HG03039 (cell line): ENCODE data around the gene CHRD.
"Not testable (repeated sequence)": the region's sequence is repeated elsewhere in the genome, so short reads cannot be mapped to it uniquely, and the experiment has no call there.

ENCODE experiments used
- ATAC-seq: cut with Tn5 transposase; IDR thresholded peaks from one replicate; pipeline ENCODE4 v1.9.1; 2021; ENCODE audit warnings: mild to moderate bottlenecking, moderate library complexity; ENCODE audit not compliant: unreplicated experiment

The CHRD gene

GRCh38 chr3:184379358-184380184, at the start of gene CHRD:
Gene CHRD (plus strand): TSS chr3:184380054. CDS start chr3:184380319, 265 bp downstream.
- ATAC-seq = no peak

- ATAC-seq = no peak
Measured at GRCh38 chr3:184332370-184333090, 47.3 kb upstream of the CHRD start.

GRCh38 chr3:184333190-184333589, 46.7 kb upstream of the CHRD start:
- no peak for ATAC-seq

DNA sequence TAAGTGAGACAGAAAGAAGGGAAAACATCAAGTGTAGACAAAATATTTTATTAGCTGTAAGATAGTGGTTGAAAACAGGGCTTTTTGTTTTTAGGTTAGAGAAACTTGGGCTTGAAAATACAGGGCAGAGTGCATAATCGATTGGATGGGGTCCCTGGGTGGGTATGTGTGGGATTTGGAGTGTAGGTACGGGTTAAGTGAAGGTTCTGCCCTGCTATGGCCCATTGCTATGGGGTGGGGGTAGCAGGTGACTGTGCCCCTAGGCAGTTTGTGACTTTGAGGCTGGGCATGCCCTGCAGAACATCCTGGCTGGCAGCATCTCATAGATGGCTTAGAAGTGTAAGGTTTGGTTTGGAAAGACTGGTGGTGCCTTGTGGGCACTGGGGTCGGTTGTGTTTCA, 46.2 kb upstream of the CHRD start:
- ATAC-seq = no peak

DNA sequence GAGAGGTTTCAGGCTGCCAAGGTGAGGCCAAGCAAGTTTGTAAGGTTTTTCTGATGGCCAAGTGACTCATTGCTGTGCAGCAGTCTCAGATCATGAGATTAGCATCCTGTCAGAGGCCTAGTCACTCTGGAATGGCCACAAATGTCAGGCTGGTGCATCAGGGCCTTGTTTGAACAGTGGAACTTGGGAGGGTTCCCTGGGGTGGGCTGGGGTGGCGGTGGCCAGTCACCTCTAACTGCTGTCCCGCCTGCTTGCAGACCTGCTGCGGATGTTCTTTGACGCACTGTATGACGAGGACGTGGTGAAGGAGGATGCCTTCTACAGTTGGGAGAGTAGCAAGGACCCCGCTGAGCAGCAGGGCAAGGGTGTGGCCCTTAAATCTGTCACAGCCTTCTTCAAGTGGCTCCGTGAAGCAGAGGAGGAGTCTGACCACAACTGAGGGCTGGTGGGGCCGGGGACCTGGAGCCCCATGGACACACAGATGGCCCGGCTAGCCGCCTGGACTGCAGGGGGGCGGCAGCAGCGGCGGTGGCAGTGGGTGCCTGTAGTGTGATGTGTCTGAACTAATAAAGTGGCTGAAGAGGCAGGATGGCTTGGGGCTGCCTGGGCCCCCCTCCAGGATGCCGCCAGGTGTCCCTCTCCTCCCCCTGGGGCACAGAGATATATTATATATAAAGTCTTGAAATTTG, 45.2 kb upstream of the CHRD start:
- ATAC-seq = no peak

DNA sequence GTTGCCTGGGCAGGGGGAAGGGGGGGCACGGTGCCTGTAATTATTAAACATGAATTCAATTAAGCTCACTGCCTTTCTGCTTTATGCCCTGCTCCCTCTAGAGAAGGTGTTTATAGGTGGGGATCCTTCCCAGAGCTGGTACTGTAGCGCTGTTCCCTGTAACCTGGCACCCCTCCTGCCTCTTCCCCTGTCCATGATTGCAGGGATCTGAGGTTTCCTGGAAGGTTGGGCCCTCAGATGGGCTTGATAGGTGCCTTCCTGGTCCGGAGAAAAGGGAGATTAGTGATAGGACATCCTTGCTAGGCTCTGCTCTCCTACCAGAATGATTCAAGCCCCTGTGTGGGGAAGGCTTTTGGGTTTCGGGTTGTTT, 44.6 kb upstream of the CHRD start:
- ATAC-seq = no peak

- peak; percentile 64 for ATAC-seq
Measured at GRCh38 chr3:184335661-184336546, 44.0 kb upstream of the CHRD start.

- ATAC-seq = no peak
Measured at GRCh38 chr3:184336547-184337398, 43.1 kb upstream of the CHRD start.

DNA sequence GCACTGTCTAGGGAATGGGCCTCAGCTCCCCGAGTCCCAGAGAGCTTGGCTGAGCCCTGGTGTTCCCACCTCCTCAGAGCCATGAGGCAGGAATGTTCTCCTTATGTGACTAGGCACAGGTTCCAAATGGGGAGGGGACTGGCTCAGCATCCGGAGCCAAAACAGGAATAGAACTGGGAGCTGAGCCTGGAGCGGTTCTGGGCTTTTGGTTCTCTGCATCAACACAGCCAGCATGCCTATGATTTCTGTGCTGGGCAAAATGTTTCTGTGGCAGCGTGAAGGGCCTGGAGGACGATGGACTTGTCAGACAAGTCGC, 42.5 kb upstream of the CHRD start, which contains the start of gene FAM131A:
Gene FAM131A, plus strand, starts transcription at position 202 of the 316 bp plus-strand sequence. Its CDS starts 31 bp downstream, at position 233.
- no peak for ATAC-seq

- no peak for ATAC-seq
Measured at GRCh38 chr3:184337981-184338380, 41.9 kb upstream of the CHRD start.

DNA sequence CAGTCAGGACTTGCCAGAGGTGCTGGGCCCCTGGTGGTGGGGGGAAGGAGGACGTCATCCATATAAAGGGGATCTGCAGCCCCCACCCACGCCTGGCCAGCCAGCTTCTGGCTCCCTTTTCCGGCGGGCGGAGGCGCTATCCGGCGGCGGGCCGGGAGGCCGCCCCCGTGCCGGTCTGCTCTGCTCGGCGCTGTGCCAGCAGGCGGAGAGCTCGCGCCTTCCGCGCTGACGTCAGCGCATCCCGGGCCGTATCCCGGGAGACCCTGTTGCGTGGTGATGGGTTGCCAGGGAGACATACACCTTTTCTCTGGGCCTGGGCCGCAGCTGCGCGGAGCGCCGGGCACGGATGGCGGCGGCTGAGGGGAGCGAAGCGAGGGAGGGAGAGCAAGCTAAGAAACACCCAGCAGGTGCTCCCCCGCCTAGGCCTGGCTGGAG, 41.3 kb upstream of the CHRD start:
- ATAC-seq = no peak

DNA sequence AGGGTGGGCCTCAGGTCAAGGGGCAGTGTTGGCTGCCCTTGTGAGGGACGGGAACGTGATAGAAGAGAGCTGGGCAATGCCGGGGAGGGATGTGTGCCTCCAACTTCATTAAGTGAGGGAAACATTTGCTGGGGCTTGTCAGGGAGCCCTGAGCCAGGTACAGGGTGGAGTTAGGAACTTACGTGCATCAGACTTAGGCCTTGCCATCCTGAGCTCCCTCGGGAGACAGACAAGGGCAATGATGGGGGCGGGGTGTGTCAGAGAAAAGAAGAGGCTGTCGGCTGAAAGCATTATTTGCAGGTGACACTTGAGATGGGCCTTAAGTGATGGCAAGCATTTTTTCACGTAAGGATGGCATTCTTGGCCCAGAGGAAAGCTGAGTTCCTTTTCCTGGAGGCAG, 40.9 kb upstream of the CHRD start:
- ATAC-seq = no peak

GRCh38 chr3:184339451-184340135, 40.3 kb upstream of the CHRD start:
- not testable (repeated sequence) for ATAC-seq

- ATAC-seq = no peak
Measured at GRCh38 chr3:184341925-184342324, 37.9 kb upstream of the CHRD start.

DNA sequence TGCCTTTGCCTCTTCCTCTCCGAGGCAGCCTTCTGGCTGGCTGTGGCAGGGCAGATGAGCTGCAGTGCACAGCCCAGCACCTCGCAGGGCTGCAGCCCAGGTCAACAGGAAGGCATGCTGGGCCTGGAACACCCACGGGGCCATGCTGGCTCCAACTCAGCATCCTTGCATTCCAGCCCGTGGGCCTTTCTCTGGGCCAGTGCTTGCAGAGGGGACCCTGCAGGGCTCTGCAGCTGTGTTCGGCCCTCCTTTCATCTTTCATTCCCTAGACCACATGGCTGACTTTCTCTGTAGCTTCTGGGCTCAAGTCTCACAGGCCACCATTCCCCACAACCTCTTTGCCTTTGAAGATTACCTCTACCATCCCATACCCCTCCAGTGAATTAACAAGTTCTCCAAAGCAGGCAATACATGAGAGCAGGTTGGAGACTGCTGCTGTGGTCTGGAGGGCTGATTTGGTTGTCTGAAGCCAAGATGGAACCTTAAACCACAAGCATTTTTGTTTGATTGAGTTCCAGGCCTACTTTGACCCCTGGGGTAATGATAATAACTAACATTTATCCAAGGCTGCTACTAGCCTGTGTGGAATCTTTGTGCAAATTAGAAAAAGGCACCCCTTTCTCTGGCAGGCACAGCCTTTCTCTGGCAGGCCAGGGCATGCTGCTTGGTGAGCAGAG, 36.5 kb upstream of the CHRD start:
- no peak for ATAC-seq

DNA sequence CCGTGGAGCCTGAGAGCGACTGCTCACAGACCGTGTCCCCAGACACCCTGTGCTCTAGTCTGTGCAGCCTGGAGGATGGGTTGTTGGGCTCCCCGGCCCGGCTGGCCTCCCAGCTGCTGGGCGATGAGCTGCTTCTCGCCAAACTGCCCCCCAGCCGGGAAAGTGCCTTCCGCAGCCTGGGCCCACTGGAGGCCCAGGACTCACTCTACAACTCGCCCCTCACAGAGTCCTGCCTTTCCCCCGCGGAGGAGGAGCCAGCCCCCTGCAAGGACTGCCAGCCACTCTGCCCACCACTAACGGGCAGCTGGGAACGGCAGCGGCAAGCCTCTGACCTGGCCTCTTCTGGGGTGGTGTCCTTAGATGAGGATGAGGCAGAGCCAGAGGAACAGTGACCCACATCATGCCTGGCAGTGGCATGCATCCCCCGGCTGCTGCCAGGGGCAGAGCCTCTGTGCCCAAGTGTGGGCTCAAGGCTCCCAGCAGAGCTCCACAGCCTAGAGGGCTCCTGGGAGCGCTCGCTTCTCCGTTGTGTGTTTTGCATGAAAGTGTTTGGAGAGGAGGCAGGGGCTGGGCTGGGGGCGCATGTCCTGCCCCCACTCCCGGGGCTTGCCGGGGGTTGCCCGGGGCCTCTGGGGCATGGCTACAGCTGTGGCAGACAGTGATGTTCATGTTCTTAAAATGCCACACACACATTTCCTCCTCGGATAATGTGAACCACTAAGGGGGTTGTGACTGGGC, 35.1 kb upstream of the CHRD start:
- no peak for ATAC-seq

- ATAC-seq = no peak
Measured at GRCh38 chr3:184345317-184346144, 34.3 kb upstream of the CHRD start.
